ENCODE data around the gene RNPEP.
"Not testable (repeated sequence)": the region's sequence is repeated elsewhere in the genome, so short reads cannot be mapped to it uniquely, and the experiment has no call there.

The RNPEP gene

DNA sequence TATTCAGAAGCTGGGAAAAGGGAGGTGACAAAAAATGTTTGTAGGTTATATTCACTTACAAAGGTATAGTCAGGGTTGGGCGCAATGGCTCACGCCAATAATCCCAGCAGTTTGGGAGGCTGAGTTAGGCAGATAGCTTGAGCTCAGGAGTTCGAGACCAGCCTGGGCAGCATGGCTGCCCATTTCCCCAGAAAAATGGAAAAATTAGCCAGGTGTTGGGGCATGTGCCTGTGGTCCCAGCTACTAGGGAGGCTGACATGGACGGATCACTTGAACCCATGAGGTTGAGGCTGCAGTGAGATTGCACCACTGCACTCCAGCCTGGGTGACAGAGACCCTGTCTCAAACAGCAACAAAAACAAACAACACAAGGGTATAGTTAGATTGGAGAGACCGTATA, 24.1 kb upstream of the RNPEP start:
- DNase-seq, result no peak

DNA sequence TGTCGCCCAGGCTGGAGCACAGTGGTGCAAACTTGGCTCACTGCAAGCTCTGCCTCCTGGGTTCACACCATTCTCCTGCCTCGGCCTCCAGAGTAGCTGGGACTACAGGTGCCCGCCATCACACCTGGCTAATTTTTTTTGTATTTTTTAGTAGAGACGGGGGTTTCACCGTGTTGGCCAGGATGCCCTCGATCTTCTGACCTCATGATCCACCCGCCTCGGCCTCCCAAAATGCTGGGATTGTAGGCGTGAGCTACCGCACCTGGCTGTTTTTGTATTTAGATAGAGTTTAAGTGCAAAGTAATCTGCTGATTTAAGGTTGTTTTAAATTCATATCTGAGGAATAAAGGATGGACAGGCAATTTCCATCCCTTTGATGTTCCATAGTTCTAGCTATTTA, 20.1 kb upstream of the RNPEP start:
- not testable (repeated sequence) for DNase-seq

DNA sequence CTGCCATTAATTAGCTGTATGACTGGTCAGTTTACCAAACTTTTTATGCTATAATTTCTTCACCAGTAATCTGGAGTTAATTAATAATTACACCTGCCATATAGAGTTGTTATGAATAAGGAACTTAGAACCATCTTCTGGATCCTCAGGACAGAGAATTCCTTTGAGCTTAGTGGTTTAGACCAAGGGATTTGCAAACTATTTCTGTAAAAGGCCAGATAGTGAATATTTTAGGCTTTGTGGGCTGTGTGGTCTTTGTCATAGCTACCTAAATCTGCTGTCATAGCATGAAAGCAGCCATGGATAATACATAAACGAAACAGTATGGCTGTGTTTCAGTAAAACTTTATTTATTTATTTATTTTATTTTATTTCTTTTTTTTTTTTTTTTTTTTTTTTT, 18.2 kb upstream of the RNPEP start:
- DNase-seq, result no peak

DNA sequence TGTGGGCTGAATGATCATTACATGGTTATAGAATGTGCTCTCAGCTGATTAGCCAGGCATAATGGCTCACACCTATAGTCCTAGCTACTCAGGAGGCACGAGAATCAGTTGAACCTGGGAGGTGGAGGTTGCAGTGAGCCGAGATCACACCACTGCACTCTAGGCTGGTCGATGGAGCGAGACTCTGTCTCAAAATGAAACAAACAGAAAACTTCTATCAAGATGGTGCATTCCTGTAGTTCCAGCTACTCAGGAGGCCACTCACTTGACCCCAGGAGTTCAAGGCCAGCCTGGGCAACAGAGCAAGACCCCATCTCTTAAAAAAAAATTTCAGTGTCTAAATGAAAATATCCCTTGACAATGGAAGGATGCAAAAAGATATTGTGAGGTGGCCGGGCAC, 16.3 kb upstream of the RNPEP start:
- DNase-seq, result no peak

DNA sequence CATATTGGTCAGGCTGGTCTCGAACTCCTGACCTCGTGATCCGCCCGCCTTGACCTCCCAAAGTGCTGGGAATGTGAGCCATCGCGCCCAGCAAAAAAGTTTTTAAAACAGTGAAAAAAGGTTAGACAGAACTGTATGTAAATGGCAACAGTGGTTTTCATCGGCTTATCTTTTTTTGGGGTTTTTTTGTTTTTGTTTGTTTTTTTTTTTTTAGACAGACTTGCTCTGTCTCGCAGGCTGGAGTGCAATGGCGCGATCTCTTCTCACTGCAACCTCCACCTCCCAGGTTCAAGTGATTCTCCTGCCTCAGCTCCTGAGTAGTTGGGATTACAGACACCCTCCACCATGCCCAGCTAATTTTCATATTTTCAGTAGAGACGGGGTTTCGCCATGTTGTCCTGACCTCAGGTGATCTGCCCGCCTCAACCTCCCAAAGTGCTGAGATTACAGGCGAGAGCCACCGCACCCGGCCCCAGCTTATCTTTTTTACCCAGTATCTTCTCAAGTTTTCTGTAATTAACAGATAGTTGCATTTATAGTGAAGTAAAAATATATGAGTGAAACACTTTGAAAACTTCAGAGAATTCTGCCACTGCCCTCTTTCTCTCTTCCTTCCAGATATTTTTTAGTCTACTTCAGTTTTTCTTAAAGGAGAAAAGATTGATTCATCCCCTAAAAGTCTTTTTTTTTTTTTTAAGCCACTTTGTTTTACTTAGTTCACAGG, 14.1 kb upstream of the RNPEP start:
- DNase-seq, result no peak

DNA sequence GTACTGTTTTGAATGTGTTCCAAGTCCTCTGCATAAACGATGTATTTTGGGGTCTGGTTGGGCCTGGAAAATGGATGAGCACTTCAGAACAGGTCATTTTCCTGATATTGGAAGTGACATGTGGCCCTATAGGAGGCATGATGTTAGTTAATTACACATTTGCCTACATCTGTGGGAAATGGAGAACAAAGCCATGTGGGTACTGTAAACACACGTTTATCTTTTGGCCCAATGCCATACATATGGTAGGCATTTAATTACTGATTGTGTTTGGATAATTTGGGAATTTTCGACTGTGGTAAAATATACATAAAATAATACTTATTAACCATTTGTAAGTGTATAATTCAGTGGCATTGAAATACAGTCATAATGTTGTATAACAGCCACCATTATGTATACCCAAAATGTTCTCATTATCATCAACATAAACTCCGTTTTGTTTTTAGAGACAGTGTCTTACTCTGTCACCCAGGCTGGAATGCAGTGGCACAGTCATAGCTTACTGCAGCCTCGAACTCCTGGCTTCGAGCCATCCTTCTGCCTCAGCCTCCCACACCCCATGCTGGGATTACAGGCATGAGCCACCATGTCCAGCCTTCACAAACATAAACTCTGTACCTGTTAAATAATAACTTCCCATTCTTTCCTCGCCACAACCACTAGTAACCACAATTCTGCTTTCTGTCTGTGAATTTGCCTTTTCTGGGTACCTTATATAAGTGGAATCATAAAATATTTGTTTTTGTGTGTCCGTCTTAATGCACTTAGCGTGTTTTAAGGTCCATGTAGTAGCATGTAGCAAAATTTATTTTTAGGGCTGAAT, 11.9 kb upstream of the RNPEP start:
- DNase-seq, result no peak

DNA sequence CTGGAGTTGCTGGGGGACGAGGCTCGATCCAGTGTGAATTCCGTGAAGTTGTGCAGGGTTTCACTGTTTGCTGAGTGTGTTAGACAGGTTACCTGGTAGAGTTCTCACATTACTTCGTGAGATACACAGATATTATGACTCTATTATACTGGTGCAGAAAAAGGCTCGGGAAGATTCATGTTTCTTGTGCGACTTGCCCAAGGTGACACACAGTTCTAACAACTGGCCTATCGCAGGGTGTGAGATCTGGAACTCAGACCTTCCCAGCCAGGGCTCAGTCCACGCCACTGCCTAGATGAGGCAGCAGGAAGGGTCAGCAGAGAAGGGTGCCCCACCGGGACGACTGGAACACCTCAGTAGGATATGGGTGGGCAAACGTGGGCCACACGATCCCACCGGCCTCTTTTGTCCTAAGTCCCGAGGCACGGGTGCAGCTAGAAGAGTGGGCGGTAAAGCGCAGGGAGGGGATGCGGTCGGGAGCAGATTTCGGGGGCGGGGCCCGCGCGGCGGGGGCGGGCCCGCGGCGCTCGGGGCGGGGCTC, 296 bp upstream of the RNPEP start:
- peak in 3 of 14 donors; percentile 54 to 76 (median 71) for DNase-seq

DNA sequence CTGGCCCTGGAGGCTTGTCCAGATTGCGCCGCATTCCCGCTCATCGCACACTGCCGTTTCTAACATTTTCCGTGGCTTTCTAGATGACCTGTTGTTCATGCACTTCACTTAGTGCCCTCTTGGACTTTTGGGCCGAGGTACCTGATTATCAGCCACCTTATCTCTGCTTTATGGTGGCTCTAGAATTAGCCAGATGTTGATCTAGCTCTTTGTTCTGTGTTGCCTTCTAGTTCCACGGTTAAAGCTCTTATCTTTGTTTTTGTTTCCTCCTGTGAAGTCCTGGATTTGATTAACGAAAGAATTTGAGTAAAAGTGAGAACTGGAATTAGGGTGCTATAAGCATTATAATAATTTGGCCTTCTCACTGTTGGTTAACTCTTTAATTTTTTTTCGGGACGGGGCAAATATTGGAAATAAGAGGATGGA, 945 bp downstream of the RNPEP start:
- DNase-seq, result no peak

DNA sequence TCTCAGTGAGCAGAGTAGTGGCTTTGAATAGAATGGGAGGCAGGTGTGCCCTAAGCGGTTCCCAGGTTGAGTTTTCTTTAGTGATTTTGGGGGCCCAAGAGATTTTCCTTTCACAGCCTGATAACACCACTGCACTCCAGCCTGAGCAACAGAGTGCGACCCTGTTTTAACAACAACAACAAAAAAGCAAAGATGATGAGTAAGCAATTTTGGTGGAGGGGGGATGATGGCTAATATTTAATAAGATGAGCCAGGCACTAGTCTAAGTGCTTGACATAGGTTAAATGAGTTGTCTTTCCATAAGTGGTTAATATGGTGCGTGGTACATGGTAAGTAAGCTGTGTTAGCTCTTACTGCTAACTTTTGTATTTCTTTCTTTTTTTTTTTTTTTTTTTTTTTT, 2.0 kb downstream of the RNPEP start:
- no peak for DNase-seq

DNA sequence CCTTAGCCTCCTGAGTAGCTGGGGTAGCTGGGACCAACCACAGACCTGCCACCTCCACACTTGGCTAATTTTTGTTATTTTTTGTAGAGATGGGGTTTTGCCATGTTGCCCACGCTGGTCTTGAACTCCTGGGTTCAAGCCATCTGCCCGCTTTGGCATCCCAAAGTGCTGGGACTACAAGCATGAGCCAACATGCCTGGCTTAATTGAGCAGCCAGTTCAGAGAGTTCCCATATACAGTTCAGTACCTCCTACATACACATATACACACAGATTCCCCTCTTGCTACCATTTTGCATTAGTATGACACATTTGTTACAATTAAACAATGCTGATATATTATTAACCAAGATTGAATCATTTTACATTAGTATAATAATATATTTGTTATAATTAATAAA, 2.9 kb downstream of the RNPEP start:
- no peak for DNase-seq

DNA sequence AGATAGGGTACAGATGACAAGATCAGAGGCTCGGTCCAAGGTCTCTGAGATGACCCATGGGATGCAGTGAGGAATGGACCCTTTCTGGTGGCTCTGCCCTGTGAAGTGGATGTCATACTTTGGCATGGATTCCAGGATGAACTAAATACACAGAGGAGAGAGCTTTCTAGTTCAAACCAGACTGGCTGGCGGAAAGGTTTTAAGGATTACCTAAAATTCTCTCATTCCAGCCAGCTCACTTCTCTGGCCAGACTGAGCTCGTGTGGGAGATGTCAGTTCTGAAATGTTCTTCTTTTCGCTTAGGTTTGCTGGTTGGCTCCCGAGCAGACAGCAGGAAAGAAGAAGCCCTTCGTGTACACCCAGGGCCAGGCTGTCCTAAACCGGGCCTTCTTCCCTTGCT, 6.2 kb downstream of the RNPEP start:
- no peak for DNase-seq

DNA sequence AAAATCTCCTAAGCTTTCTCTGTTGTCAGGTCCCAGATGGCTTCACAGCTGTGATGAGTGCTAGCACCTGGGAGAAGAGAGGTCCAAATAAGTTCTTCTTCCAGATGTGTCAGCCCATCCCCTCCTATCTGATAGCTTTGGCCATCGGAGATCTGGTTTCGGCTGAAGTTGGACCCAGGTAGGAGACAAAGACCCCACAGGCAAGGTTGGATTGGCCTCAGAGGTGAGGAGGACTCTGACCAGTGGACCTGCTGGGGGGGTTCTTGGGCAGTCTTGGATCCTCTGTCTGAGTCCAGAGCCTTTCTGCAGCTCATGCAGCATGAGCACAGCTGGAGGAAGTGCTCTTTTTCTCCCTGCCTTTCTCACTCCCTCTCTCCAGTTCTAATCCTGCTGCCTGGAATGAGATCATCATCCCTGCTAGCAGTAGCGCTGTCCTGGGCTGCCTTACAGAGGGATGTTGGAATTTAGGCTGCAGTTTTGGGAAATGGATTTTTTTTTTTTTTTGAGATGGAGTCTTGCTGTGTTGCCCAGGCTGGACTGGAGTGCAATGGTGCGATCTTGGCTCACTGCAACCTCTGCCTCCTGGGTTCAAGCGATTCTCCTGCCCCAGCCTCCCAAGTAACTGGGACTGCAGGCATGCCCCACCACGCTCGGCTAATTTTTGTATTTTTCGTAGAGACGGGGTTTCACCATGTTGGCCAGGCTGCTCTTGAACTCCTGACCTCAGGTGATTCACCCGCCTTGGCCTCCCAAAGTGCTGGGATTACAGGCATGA, 7.1 kb downstream of the RNPEP start:
- DNase-seq, result no peak

DNA sequence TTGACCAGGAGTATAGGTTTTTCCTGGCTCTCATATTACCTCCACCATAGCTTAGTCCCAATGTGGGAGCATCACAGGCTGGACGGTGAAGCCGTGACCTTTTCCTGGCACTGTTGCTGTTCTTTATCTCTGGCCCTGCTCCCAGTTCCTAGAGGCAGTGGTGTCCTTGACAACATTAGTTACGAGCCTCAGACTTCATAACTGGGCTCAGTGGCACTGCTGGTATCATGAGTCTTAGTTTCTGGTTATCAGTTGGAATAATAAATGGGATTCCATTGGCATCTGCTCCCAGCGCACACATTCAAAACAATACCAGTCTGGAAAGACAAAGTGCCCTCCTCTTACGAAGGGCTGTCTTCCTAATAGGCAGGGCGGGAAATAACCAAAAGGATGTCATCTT, 8.0 kb downstream of the RNPEP start:
- no peak for DNase-seq

DNA sequence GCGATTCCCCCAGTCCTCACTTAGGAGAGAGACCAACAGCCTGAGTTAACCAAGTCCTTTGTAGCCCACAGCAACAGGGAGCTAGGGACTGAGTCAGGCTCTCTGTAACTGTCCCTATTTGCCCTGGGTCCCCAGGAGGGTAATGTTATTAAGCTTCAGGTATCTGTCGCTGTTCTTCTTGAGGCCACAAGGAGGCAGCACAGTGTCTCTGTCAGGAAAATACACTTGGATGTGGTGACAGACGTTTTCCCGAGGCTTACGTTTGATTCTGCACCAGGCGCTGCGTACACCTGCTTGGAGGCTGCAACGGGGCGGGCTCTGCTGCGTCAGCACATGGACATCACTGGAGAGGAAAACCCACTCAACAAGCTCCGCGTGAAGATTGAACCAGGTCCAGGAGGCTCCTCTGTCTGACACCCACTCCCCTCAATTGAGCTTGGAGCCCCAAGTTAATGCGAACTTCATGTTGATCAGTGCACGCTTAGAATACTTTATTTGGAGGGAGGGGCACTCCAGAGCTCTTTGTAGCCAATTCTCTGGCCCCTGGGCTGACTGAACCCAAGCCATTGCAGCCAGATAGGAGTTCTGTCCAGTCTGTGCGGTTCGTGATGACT, 17.3 kb downstream of the RNPEP start:
- no peak for DNase-seq

DNA sequence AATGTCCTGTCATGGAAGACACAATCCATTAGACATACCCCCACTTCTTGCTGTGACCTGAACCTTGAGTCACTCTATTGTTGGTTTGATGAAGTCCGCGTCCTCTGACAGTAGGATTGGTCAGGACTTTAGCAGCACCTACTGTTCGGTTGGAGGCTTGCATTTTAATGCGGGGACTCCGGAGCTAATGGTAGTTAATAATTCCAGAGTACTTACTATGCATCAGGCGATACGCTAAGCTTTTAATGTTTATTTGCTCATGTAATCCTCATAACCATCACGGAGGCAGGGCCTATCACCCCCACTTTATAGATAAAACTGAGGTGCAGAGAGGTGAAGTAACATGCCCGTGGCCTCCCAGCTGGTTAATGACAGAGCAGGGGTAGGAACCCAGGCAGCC, 20.1 kb downstream of the RNPEP start:
- no peak for DNase-seq

DNA sequence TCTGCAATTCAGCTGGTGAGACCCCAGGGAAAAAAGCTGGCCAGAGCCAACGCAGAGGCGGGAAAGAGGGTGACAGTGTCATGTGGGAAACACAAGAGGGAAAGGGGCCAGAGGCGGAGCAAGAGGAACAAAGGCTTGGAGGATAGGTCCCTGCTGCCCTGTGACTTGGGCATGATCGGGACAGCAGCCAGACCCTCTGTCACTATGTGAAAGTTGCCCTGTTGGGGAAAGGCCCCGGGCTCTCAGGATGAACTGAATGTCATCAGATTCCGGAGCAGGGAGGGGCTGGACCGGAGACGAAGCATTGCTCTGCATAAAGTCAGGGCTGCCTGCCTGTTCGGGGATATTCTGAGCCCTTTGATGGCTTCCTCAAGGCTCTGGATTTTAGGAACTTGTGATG, 22.3 kb downstream of the RNPEP start:
- peak in 1 of 14 donors; percentile 31 for DNase-seq

DNA sequence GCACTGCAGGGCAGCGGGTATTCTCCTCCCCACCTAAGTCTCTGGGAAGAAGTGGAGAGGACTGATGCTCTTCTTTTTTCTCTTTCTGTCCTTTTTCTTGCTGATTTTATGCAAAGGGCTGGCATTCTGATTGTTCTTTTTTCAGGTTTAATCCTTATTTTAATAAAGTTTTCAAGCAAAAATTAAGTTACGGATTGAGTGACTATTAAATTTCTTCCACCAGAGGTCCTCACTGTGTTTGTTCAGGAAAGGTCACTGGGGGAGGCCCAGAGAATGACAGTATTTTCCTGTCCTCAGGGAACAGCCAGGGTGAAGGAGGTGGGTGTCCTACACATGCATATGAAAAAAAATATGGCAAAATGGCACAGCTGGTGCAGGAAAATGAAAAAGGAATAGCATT, 23.5 kb downstream of the RNPEP start:
- DNase-seq, result no peak

DNA sequence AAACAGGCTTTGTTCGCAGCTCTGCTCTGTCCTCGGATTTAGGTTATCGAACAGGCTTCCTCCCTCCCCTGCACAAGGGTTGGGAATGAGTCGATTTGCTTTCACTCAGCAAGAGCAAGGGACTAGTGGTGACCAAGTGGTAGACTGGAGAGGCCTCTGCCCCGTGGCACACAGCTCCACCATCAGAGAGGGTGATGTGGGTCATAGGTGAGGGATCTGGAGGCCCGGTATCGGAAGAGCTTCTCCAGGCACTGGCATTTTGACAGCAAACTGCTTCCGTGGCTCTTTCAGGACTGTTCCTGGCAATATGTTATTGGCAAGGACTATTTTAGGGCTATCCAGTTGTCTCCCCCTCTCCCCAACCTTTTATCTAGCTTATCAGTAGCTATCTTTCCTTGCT, 24.9 kb downstream of the RNPEP start:
- no peak for DNase-seq

DNA sequence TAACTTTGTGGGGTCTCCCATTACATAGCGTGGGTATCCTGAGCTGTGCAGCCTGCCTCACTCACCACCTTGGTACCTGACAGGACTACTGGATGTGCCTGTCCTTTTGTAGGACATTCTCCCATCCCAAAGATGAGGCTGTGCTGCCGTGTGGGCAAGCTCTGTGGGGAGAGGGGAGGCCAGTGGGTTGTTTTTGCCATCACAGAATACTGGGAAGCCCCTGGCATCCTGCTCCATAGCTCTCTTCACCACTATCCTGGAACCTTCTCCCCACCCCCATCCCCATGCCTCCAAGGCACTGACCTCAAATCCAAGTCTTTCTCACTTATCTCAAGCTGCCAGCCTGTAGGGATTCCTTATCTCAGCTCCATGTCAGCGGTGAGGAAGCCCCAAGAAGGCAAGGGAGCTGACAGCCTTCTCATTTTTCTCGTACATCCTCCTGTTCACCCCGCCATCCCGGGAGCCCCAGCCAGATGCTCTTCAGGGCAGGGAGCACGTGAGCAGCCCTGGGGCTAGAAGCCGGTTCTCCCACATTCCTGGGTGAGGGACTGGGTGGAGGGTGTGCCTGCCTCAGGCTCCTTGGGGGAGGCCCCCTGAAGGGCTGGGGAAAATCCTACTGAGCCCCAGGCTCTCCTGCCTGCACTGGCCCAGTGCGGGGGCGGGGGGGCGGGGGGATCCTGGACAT, 25.5 kb downstream of the RNPEP start:
- no peak for DNase-seq

DNA sequence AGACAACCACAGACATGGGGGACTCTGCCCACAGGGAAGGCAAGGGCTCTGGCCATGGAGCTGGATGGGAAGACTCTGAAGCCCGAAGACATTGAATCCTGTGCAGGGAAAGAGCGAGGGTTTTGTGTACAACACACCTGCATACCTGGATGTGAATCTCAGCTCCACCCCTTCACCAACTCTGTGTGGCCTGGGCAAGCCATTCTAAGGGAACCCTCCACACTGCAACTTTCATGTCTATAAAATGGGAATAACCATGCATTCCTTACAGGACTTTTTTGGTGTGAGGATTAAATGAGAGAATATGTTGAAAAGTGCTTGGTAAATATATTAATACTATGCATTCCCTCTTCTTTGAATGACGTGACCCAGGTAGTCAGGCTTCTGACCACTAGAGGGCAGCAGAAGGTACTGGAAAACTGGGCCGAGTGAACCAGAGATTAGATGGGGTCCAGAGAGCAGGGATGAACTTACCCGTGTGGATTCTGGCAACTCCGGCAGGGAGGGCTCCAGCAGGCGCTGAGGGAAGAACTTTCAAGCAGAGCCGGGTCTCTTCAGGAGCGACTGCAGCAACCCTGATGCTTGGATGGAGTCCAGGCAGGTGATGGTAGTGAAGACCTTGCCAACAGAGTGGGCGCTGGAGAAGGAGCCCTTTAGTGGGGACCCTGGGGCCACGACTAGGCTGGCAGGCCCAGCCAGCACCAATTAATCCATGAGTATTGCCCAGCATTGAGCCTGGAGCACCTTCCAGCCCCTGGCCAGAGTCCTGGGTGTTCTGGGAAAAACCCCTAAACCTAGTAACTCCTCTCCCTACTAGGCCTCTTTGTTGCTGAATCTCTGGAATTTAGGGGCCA, 27.1 kb downstream of the RNPEP start:
- DNase-seq, result peak in 12 of 14 donors; percentile 9 to 75 (median 56)

Measured in C1 segment of cervical spinal cord (tissue), 14 donors.